SW 1271 (cell line): ENCODE results near the gene KCTD10.
"Not testable (repeated sequence)": the region's sequence is repeated elsewhere in the genome, so short reads cannot be mapped to it uniquely, and the experiment has no call there.

ENCODE experiments used
- DNase-seq, 2 experiments: peaks; one replicate each; lab custom pipeline; 2025; lab: John Stamatoyannopoulos, UW

The KCTD10 gene

GRCh38 chr12:109473526-109474270 is 3.4 kb downstream of the KCTD10 start:
- DNase-seq, result not testable (repeated sequence)

- DNase-seq, result no peak
Observed at GRCh38 chr12:109473006-109473405, 4.1 kb downstream of the KCTD10 start.

- no peak for DNase-seq
Observed at GRCh38 chr12:109469517-109469916, 7.6 kb downstream of the KCTD10 start.

GRCh38 chr12:109467978-109468676 is 9.0 kb downstream of the KCTD10 start:
- no peak for DNase-seq

GRCh38 chr12:109466821-109467220 is 10.3 kb downstream of the KCTD10 start:
- DNase-seq, result no peak

GRCh38 chr12:109466305-109466704 is 10.8 kb downstream of the KCTD10 start:
- no peak for DNase-seq

GRCh38 chr12:109464642-109465351 is 12.3 kb downstream of the KCTD10 start:
- no peak for DNase-seq

- DNase-seq, result no peak
Observed at GRCh38 chr12:109463756-109464155, 13.3 kb downstream of the KCTD10 start.

- peak; percentile 83 to 97 for DNase-seq
Observed at GRCh38 chr12:109462868-109463692, 14.0 kb downstream of the KCTD10 start.

- peak in 1 of 2 experiments; percentile 82 for DNase-seq
Observed at GRCh38 chr12:109461846-109462756, 15.0 kb downstream of the KCTD10 start.

- peak; percentile 31 to 62 for DNase-seq
Observed at GRCh38 chr12:109461049-109461845, 15.9 kb downstream of the KCTD10 start.

GRCh38 chr12:109460538-109460937 is 16.6 kb downstream of the KCTD10 start:
- DNase-seq, result no peak

- DNase-seq, result no peak
Observed at GRCh38 chr12:109459247-109459646, 17.9 kb downstream of the KCTD10 start.

GRCh38 chr12:109458771-109459208 is 18.3 kb downstream of the KCTD10 start:
- no peak for DNase-seq

GRCh38 chr12:109458086-109458485 is 19.0 kb downstream of the KCTD10 start:
- no peak for DNase-seq

GRCh38 chr12:109455706-109456105 is 21.4 kb downstream of the KCTD10 start:
- DNase-seq, result no peak

GRCh38 chr12:109452489-109452888 is 24.6 kb downstream of the KCTD10 start:
- DNase-seq, result no peak

GRCh38 chr12:109451400-109451799 is 25.7 kb downstream of the KCTD10 start:
- no peak for DNase-seq

GRCh38 chr12:109450980-109451379 is 26.1 kb downstream of the KCTD10 start:
- DNase-seq, result no peak
